ENCODE results near the gene TRABD2A. TPM values are rescaled to one million over a fixed set of nuclear protein-coding genes. Genes with fewer than 3 reads are reported as not detected.

The TRABD2A gene
- total RNA-seq, 1 donor from 2014 or later = not detected

DNA sequence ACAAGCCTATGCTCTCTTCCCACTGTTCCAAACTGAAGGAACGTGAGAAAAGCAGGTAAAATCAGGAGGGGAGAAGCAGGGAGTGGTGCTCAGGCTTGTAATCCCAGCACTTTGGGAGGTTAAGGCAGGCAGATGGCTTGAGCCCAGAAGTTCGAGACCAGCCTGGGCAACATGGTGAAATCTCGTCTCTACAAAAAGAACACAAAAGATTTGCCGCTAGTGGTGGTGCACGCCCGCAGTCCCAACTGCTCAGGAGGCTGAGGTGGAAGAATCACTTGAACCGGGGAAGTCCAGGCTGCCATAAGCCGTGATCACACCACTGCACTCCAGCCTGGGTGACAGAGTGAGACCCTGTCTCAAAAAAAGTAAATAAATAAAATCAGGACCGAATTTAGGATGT, 23.3 kb upstream of the TRABD2A start:
- H3K4me1 Mint-ChIP-seq (ENCODE audit: low read depth, unreplicated experiment) = peaks cover 5% of the 10 kb centered on the region
- H3K4me3 Mint-ChIP-seq (ENCODE audit: unreplicated experiment) = peak overlapping the region; percentile 90
- peaks cover 8% of the 10 kb centered on the region for H3K36me3 Mint-ChIP-seq (ENCODE audit: unreplicated experiment)
- DNase-seq = no peak
- H3K27me3 Mint-ChIP-seq (ENCODE audit: unreplicated experiment) = peaks cover 20% of the 10 kb centered on the region
- TF ChIP-seq, protein P1, sequence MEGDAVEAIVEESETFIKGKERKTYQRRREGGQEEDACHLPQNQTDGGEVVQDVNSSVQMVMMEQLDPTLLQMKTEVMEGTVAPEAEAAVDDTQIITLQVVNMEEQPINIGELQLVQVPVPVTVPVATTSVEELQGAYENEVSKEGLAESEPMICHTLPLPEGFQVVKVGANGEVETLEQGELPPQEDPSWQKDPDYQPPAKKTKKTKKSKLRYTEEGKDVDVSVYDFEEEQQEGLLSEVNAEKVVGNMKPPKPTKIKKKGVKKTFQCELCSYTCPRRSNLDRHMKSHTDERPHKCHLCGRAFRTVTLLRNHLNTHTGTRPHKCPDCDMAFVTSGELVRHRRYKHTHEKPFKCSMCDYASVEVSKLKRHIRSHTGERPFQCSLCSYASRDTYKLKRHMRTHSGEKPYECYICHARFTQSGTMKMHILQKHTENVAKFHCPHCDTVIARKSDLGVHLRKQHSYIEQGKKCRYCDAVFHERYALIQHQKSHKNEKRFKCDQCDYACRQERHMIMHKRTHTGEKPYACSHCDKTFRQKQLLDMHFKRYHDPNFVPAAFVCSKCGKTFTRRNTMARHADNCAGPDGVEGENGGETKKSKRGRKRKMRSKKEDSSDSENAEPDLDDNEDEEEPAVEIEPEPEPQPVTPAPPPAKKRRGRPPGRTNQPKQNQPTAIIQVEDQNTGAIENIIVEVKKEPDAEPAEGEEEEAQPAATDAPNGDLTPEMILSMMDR (IDR thresholded peaks at IDR 0.05; ENCODE audit: partially characterized antibody, unreplicated experiment) = no peak
- peaks cover 20% of the 10 kb centered on the region for H3K9me3 Mint-ChIP-seq (ENCODE audit: unreplicated experiment)
- H3K27ac Mint-ChIP-seq (ENCODE audit: unreplicated experiment) = peak overlapping the region; percentile 87

DNA sequence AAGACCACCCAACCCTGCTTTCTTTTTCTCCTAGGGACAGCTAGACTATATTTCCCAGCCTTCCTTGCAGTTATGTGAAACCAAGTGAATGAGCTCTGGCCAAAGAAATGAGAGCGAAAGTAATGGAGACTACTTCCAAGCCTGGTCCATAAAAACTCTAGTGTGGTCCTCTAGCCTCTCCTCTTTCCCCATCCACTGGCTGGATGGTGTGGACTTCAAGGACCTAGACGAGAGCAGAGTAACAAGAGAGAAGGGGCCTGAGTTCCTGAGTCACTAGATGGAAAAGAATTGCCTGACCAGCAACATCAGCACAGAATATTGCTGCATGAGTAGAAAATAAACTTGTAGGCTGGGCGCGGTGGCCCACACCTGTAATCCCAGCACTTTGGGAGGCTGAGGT, 21.6 kb upstream of the TRABD2A start:
- Mint-ChIP-seq H3K4me1 (ENCODE audit: low read depth, unreplicated experiment) (peaks cover 4% of the 10 kb centered on the region), H3K4me3 (ENCODE audit: unreplicated experiment) (no peak overlapping the region), H3K9me3 (ENCODE audit: unreplicated experiment) (peaks cover 18% of the 10 kb centered on the region), H3K27ac (ENCODE audit: unreplicated experiment) (no peak overlapping the region), H3K36me3 (ENCODE audit: unreplicated experiment) (peaks cover 7% of the 10 kb centered on the region), H3K27me3 (ENCODE audit: unreplicated experiment) (peaks cover 16% of the 10 kb centered on the region)
- TF ChIP-seq, protein P1 (IDR thresholded peaks at IDR 0.05; ENCODE audit: partially characterized antibody, unreplicated experiment) = no peak
- DNase-seq = no peak

DNA sequence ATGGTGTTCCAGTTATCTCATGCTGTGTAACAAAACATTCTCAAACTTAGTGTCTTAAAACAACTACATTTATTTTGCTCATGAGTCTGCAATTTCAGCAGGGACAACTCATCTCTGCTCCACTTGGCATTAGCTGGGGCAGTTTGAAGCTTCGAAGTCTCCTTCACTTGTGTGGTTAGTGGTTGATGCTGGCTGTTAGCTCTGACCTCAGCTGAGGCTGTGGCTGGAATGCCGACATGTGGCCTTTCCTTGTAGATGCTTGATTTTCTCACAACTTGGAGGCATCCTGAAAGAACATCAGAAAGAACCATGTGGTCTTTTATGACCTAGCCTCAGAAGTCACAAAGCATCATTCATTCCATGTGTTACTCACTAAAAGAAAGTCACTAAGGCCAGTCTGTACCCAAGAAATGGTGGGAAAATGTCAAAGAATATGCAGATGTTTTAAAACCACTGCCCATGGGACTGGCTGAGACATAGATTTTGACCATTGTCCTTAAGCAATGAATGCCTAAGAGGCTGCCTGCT, 20.8 kb upstream of the TRABD2A start:
- no peak for DNase-seq
- H3K4me1 Mint-ChIP-seq (ENCODE audit: low read depth, unreplicated experiment) = peaks cover 2% of the 10 kb centered on the region
- H3K9me3 Mint-ChIP-seq (ENCODE audit: unreplicated experiment) = peaks cover 11% of the 10 kb centered on the region
- no peak overlapping the region for H3K27ac Mint-ChIP-seq (ENCODE audit: unreplicated experiment)
- TF ChIP-seq, protein P1 (IDR thresholded peaks at IDR 0.05; ENCODE audit: partially characterized antibody, unreplicated experiment) = no peak
- H3K4me3 Mint-ChIP-seq (ENCODE audit: unreplicated experiment) = no peak overlapping the region
- H3K36me3 Mint-ChIP-seq (ENCODE audit: unreplicated experiment) = peaks cover 2% of the 10 kb centered on the region
- peaks cover 9% of the 10 kb centered on the region for H3K27me3 Mint-ChIP-seq (ENCODE audit: unreplicated experiment)

DNA sequence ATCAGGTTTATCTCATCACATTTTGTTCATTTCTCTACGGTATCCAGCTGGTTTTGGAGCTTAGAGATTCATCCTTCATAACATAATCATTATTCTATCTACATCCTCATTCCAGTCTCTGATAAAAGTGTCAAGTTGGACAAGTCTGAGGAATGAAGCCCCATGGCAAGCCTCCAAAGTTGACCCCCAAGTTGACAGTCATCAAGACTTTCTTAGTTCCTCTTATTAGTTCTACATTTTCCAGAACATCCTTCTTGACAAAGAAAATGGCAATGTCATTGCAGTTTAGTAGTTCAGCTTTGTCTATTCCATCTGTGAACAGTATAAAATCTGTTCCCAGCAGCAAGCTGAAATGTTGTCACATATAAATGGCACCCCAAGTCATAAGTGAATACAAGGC, 20.1 kb upstream of the TRABD2A start:
- no peaks in the 10 kb centered on the region for H3K36me3 Mint-ChIP-seq (ENCODE audit: unreplicated experiment)

More for the DNA sequence above, 20.1 kb upstream of the TRABD2A start:
- no peak for DNase-seq
- Mint-ChIP-seq H3K27ac (ENCODE audit: unreplicated experiment) (no peak overlapping the region), H3K9me3 (ENCODE audit: unreplicated experiment) (peaks cover 11% of the 10 kb centered on the region), H3K27me3 (ENCODE audit: unreplicated experiment) (peaks cover 5% of the 10 kb centered on the region), H3K4me1 (ENCODE audit: low read depth, unreplicated experiment) (peaks cover 2% of the 10 kb centered on the region), H3K4me3 (ENCODE audit: unreplicated experiment) (no peak overlapping the region)
- TF ChIP-seq, protein P1 (IDR thresholded peaks at IDR 0.05; ENCODE audit: partially characterized antibody, unreplicated experiment) = no peak
